HL-60 (cell line): Measurements from ENCODE around the gene RFC2.

Experiments used
- DNase-seq, 2 experiments: peaks; one replicate each; pipeline ENCODE4 v3.0.0-alpha.2; 2010 to 2020; ENCODE audit warnings: low read depth in 1 of 2, low spot score in 1 of 2
- H3K27ac ChIP-seq: fragments of 250-450 bp; sonication (Bioruptor Pico); replicated peaks from 2 replicates; pipeline ENCODE4 v1.5.1; 2020; ENCODE audit warnings: mild to moderate bottlenecking, moderate library complexity
- H3K27me3 ChIP-seq: fragments of 250-450 bp; sonication (Bioruptor Pico); 2 replicates; pipeline ENCODE4 v1.5.1; 2021; ENCODE audit warnings: mild to moderate bottlenecking, moderate library complexity; ENCODE audit not compliant: insufficient read depth, poor library complexity, severe bottlenecking
- H3K4me3 ChIP-seq: replicated peaks from 2 replicates; pipeline ENCODE4 v1.5.1; 2011; ENCODE audit warnings: mild to moderate bottlenecking, control low read depth, low read length; ENCODE audit not compliant: insufficient read depth
- CTCF ChIP-seq: IDR thresholded peaks from one replicate; pipeline ENCODE4 v1.5.1; 2011; ENCODE audit warnings: low read length, control low read depth, inconsistent platforms; ENCODE audit not compliant: insufficient read depth
- GABPA ChIP-seq: IDR thresholded peaks from 2 replicates; pipeline ENCODE4 v1.6.1; 2012; ENCODE audit warnings: low read depth
- POLR2AphosphoS5 ChIP-seq: IDR thresholded peaks from 2 replicates; pipeline ENCODE4 v1.6.1; 2012; ENCODE audit warnings: low read depth
- REST ChIP-seq: IDR thresholded peaks from 2 replicates; pipeline ENCODE4 v1.6.1; 2012; ENCODE audit warnings: low read depth; ENCODE audit not compliant: insufficient replicate concordance
- SPI1 ChIP-seq: IDR thresholded peaks from 2 replicates; pipeline ENCODE4 v1.6.1; 2012; ENCODE audit warnings: low read depth, mild to moderate bottlenecking, borderline replicate concordance

RFC2 gene

GRCh38 chr7:74236284-74236683, 17.9 kb downstream of the RFC2 start:
- TF ChIP-seq SPI1: no peak
- TF ChIP-seq GABPA: no peak
- TF ChIP-seq REST: no peak
- no peak; the same call in 1 of the 2 replicates for TF ChIP-seq POLR2AphosphoS5
- TF ChIP-seq CTCF: no peak
- Histone ChIP-seq H3K27ac (no peak overlapping the region), H3K4me3 (no peak overlapping the region)

GRCh38 chr7:74235518-74236268, 18.5 kb downstream of the RFC2 start:
- H3K27me3 ChIP-seq: no peaks in the 10 kb centered on the region
- no peak overlapping the region for H3K27ac ChIP-seq
- no peak overlapping the region for H3K4me3 ChIP-seq
- no peak for DNase-seq
- TF ChIP-seq POLR2AphosphoS5: no peak
- TF ChIP-seq GABPA: no peak
- no peak for TF ChIP-seq SPI1
- no peak for TF ChIP-seq REST
- TF ChIP-seq CTCF: no peak

More at GRCh38 chr7:74236284-74236683, 17.9 kb downstream of the RFC2 start:
- DNase-seq: no peak
- H3K27me3 ChIP-seq: no peaks in the 10 kb centered on the region

GRCh38 chr7:74233655-74234285, 20.4 kb downstream of the RFC2 start:
- Histone ChIP-seq H3K27me3 (no peaks in the 10 kb centered on the region), H3K27ac (no peak overlapping the region), H3K4me3 (no peak overlapping the region)
- TF ChIP-seq REST (no peak), POLR2AphosphoS5 (no peak)
- no peak for DNase-seq
